A549 treated with Hydrocortisone at 1 μM for 4 hours (cell line): Measurements from ENCODE around the gene MGAT4D. TPM values are rescaled to one million over a fixed set of nuclear protein-coding genes. Genes with fewer than 3 reads are reported as not detected.

Experiments
- total RNA-seq: library from RNA; stranded (reverse); fragments of 200-300 nt; extraction: Qiagen RNA extraction; gene quantifications from 5 replicates; pipeline ENCODE4 v1.2.3, GENCODE V29; 2022

The MGAT4D gene
- not detected in 5 replicates for total RNA-seq

DNA sequence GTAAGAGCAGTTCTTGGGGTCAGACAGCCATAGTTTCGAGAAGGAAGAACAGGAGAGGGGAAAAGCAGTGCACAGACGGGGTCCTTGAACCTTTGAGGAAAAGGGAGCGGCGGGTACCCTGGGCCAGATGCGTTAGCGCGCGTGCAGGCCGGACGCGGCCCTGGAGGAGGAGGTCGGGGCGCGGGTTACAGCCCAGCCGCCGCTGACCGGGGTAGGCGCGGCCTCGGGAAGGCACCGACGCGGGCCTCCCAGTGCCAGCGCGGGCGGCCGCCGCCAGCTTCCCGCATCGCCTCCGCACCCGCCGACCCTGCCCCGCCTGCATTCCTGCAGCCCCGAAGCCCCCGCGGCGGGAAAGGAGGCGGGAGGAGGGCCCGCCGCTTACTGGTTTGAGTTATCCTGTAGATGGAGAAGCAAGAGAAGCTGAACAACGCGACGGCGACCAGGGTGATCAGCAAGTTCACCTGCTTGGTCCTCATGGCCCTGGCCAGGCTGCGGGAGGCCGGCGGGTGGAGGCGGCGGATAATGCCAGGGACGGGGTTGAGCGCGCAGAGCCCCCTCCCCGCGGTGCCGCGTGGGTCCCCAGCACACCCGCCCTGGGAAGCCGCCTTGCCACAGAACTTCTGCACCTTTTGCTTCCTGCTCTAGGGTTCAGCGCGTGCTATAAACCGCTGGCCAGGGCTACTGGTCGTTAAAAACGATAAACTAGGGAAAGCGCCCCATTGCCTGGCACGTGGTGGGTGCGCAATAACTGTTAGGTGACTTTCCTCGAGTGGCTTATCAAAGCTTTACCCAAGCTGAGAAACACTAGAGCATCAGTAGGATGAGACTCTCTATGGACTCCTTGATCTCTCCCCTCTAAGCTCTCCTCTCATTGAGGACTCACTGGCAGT, at the start of gene MGAT4D:
Gene MGAT4D, minus strand, starts transcription at position 547 of the 890 bp plus-strand sequence. Its CDS starts 71 bp downstream, at position 476.

DNA sequence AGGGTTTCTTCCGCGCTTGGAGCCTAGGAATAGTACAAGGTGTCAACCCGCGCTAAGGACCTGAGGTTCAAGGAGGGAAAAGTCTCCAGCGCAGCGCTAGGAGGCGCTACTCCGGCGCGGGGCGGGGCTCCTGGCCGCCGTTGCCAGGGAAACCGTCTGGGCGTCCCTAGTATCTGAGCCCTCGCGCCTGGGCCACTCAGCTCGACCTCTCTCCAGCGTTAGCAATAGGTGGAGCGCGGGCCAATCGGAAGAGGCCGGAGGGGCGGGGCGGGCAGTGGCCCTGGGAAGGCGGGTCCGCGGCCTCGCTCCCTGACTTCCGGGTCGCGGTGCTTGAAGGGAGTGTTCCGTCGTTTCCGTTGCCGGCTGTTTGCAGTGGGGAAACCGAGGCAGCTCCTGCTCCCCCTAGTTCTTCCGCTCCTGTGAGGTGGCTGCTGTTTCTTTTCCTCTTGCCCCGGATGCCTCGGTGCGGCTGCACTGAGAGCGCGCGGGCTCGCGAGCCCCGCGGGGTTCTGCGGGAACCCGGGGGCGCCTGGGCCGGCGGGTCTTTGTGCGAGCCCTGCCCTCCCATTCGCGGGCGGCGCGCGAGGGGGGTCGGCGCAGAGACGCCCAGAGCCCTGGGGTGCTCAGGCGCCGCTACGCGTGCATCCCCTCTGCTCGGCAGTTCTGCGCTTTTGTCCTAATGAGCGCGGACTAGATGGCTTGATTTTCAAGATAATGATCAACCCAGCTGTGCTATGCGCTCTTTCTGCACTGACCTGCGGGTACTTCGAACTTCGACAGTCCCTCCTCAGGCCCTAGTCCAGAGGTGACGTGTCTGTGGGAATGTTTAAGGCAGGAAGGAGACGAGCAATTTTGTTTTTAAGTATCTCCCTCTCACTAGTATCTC, 26.0 kb upstream of the MGAT4D start, which contains the start of gene ELMOD2:
Gene ELMOD2, plus strand, starts transcription at position 312 of the 886 bp plus-strand sequence. CDS start 1,261 bp downstream, outside the sequence.

DNA sequence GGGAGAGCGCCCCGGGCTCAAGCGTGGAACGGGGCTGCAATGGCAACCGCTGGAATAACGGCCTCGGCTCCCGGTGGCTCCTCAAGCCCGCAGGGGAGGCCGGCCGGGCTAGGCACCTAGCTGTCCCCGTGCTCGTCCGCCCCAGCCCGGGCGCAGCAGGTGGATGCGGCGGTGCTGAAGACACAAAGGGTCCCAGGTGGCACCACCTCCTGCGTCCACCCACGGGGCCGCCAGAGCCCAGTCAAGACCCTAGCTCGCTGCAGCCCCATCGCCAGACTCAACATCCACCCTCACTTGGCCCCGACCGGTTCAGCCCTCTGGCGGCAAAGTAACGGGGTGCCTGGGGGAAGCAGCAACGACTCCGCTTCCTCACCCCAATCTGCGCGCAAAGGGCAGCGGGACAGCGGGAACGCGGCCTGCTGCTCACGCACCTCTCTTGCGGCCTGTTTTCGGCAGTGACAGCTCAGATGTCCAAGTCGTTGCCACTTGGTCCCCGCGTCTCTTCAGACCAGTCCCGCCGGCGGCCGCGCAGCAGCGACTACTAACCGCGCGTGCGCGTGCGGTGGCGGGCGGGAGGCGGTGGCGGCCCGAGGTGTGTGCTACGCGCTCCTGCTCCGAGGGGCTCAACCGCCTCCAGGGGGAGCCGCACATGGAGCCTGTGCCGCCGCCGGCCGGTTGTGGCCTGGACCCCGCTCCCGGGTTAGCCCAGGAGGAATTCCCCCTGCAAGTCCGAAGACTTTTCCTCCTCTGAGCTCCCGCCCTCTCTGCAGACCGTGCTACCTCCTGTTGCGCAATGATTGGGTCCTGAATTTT, 70.8 kb downstream of the MGAT4D start, which contains the start of gene CLGN:
Gene CLGN, minus strand, starts transcription at position 543 of the 813 bp plus-strand sequence. CDS start 14,570 bp downstream, outside the sequence.

Other genes with a start within 250 kb of the MGAT4D start
- gene SCOC, start 124.6 kb downstream of the MGAT4D start, total RNA-seq = 22.6 to 34.8 TPM (median 26.9 TPM) in 5 replicates
- gene CLGN, start 70.6 kb downstream of the MGAT4D start, total RNA-seq = 4.6 to 6.6 TPM (median 5.2 TPM) in 5 replicates
- 8.3 to 13.1 TPM (median 10.4 TPM) in 5 replicates for gene ELMOD2, start 25.9 kb upstream of the MGAT4D start, total RNA-seq
- not detected in 5 replicates for gene UCP1, start 70.7 kb upstream of the MGAT4D start, total RNA-seq